Measurements from ENCODE around the gene SOWAHD.

SOWAHD gene

DNA sequence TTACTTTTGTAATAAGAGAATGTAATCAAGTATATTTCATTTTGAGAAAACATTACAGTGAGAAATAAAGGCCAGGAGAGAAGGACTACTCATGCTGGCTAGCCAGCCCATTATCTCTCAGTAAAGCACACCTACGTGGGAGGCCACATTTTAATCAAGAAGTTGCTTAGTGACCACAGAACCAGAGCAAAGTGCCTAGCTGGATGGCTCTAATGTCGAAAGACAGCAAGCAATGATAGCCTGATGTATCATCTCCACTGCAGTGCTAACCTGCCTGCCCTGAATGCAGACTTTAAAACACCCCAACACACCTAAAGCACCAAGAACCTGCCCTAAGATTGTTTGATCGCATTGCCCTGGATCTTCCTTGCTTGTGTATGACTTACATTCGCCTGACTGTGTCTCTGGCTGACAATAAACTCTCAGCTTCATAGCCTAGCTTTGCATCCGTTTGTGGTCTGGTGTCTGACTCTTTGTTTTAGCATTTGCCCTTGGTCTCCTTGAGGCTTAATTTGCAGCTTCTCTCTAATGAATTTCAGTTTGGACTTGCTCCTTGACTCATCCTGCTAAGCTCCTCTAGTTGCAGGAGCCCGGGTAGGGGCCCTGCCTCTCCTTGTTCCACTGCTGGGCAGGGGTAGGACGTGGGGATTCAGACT, 31.4 kb upstream of the SOWAHD start:
- TF ChIP-seq, protein P1, sequence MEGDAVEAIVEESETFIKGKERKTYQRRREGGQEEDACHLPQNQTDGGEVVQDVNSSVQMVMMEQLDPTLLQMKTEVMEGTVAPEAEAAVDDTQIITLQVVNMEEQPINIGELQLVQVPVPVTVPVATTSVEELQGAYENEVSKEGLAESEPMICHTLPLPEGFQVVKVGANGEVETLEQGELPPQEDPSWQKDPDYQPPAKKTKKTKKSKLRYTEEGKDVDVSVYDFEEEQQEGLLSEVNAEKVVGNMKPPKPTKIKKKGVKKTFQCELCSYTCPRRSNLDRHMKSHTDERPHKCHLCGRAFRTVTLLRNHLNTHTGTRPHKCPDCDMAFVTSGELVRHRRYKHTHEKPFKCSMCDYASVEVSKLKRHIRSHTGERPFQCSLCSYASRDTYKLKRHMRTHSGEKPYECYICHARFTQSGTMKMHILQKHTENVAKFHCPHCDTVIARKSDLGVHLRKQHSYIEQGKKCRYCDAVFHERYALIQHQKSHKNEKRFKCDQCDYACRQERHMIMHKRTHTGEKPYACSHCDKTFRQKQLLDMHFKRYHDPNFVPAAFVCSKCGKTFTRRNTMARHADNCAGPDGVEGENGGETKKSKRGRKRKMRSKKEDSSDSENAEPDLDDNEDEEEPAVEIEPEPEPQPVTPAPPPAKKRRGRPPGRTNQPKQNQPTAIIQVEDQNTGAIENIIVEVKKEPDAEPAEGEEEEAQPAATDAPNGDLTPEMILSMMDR (IDR thresholded peaks at IDR 0.05; ENCODE audit: low read depth, low read length): no peak
- DNase-seq: no peak
- Histone ChIP-seq H3K4me1 (no peaks in the 10 kb centered on the region), H3K4me3 (ENCODE audit: low read depth, low read length) (no peak overlapping the region), H3K27me3 (no peaks in the 10 kb centered on the region), H3K9me3 (no peaks in the 10 kb centered on the region), H3K36me3 (no peaks in the 10 kb centered on the region)

DNA sequence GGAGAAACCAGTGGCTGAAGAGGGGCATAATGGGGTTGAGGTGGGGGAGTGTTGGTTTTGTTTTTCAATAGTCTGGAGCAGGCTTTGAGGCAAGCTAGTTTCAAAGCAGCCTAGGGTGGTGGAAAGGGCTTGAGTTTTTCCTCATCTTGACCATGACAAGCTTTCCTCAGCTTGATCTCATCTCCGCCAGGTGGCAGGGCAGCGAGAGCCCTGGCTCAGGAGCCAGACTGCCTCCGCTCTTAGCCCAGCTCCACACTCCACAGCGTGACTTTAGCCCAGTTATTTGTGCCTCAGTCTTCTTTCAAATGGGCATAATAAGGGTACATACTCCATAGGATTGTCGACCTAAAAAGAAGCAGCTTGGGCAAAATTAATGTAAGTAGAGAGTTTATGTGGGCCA, 29.9 kb upstream of the SOWAHD start:
- Histone ChIP-seq H3K36me3 (no peaks in the 10 kb centered on the region), H3K4me3 (ENCODE audit: low read depth, low read length) (no peak overlapping the region), H3K27me3 (no peaks in the 10 kb centered on the region), H3K4me1 (no peaks in the 10 kb centered on the region), H3K9me3 (no peaks in the 10 kb centered on the region)
- TF ChIP-seq, protein P1 (IDR thresholded peaks at IDR 0.05; ENCODE audit: low read depth, low read length): no peak
- DNase-seq: no peak

DNA sequence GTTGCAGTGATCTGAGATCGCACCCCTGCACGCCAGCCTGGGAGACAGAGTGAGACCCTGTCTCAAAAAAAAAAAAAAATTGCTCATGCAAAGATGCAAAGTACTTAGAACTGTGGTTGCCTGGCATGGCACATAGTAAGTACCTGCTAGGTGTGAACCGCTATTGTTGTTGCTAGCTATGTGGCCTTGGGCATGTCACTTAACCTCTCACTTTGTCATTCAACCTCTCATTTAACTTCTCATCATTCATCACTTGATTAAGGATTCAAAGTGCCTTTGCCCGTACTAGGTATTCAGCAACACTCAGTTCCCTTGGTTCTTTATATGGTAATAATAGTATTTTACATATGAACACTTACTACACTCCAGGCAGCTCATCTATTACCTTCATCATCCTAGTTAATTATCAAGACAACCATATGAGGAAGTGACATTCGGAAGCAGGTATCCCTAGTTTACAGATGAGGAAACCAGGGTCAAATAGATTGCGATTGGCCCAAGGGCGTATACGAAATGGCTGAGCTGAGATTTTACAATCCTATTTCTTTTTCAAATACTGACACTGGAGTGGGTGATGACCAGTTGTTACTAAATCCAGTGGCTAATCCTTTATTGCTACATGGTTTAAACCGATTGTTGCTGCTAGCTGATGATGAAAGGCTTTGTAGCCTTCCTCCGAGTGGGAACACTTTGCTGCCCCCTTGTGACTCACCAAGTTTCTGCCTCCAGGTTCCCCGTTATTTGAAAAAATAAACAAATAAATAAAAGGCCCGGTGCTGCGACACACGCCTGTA, 28.8 kb upstream of the SOWAHD start:
- TF ChIP-seq, protein P1 (IDR thresholded peaks at IDR 0.05; ENCODE audit: low read depth, low read length): peak; percentile 69
- Histone ChIP-seq H3K4me1 (no peaks in the 10 kb centered on the region), H3K9me3 (no peaks in the 10 kb centered on the region), H3K27me3 (no peaks in the 10 kb centered on the region), H3K36me3 (no peaks in the 10 kb centered on the region), H3K4me3 (ENCODE audit: low read depth, low read length) (no peak overlapping the region)
- DNase-seq: peak; percentile 67

DNA sequence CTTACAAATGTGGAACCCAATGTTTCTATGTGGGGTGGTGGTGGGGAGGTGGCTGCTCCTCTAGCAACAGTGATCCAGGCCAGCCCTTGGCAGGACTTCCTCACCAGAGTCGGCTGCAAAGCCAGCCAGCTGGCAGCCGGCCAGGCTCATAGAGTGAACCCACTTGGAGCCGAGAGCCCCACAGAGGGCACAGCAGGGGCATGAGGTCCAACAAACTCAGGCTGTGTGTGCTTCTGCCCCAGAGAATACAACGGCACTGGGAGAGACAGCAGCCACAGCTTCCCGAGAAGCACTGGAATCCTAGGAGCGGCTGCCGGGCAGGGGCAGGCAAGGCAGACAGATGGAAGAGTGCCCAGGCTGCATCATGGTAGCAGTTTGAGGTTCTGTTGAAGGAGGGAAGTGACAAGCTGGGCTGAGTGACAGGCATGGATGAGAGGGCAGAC, 23.5 kb upstream of the SOWAHD start:
- H3K36me3 ChIP-seq: no peaks in the 10 kb centered on the region
- no peaks in the 10 kb centered on the region for H3K9me3 ChIP-seq
- TF ChIP-seq, protein P1 (IDR thresholded peaks at IDR 0.05; ENCODE audit: low read depth, low read length): no peak
- H3K27me3 ChIP-seq: no peaks in the 10 kb centered on the region
- DNase-seq: peak; percentile 58
- no peak overlapping the region for H3K4me3 ChIP-seq (ENCODE audit: low read depth, low read length)
- peaks cover 16% of the 10 kb centered on the region for H3K4me1 ChIP-seq

DNA sequence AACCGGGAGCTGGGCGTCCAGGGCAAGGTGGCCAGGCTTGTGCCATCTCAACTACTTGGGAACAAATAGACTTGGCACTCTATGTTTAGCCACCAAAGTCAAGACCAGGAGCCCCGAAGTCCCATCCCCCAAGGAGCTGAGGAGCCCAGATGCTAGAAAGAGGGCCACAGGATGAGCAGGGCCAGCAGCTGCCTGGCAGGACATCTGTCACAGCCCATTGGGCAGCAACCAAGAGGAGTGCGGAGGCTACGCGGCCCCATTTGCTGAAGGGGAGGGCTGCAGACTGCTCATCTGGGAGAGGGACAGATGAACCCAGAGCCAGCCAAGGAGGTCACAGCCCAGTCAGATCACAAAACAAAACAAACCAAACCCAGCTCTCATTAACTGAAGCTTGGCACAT, 22.9 kb upstream of the SOWAHD start:
- Histone ChIP-seq H3K4me1 (peaks cover 16% of the 10 kb centered on the region), H3K27me3 (no peaks in the 10 kb centered on the region), H3K36me3 (no peaks in the 10 kb centered on the region), H3K9me3 (no peaks in the 10 kb centered on the region), H3K4me3 (ENCODE audit: low read depth, low read length) (no peak overlapping the region)
- TF ChIP-seq, protein P1 (IDR thresholded peaks at IDR 0.05; ENCODE audit: low read depth, low read length): no peak
- peak; percentile 41 for DNase-seq

DNA sequence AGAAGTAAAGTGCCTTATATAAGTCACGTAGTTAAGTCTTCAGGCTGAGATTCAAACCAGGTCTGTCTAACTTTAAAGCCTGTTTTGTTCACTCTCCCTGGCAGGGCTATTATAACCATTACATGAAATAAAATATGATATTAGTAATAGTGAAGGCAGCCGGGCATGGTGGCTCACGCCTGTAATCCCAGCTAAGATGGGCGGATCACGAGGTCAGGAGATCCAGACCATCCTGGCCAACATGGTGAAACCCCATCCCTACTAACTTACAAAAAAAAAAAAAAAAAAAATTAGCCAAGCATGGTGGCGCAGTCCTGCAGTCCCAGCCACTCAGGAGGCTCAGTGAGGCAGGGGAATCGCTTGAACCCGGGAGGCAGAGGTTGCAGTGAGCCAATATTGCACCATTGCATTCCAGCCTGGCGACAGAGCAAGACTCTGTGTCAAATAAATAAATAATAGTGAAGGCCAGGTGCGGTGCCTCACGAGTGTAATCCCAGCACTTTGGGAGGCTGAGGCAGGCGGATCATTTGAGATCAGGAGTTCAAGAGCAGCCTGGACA, 22.1 kb upstream of the SOWAHD start:
- TF ChIP-seq, protein P1 (IDR thresholded peaks at IDR 0.05; ENCODE audit: low read depth, low read length): no peak
- Histone ChIP-seq H3K9me3 (no peaks in the 10 kb centered on the region), H3K27me3 (no peaks in the 10 kb centered on the region), H3K36me3 (no peaks in the 10 kb centered on the region), H3K4me3 (ENCODE audit: low read depth, low read length) (no peak overlapping the region), H3K4me1 (peaks cover 16% of the 10 kb centered on the region)
- DNase-seq: no peak

All from BE2C (cell line).